ENCODE data around the gene REEP3.
"Not testable (repeated sequence)": the region's sequence is repeated elsewhere in the genome, so short reads cannot be mapped to it uniquely, and the experiment has no call there.

REEP3 gene

GRCh38 chr10:63653747-63654146 is 132.5 kb downstream of the REEP3 start:
- in situ Hi-C loops (cut with HindIII; ENCODE audit: low sequenced_read_pairs) = no loop called here

- in situ Hi-C loops (cut with HindIII; ENCODE audit: low sequenced_read_pairs) = no loop called here
Measured at GRCh38 chr10:63657761-63658160, 136.6 kb downstream of the REEP3 start.

- in situ Hi-C loops (cut with HindIII; ENCODE audit: low sequenced_read_pairs) = not testable (repeated sequence)
Measured at GRCh38 chr10:63660941-63661340, 139.7 kb downstream of the REEP3 start.

- in situ Hi-C loops (cut with HindIII; ENCODE audit: low sequenced_read_pairs) = no loop called here
Measured at GRCh38 chr10:63661347-63661746, 140.1 kb downstream of the REEP3 start.

DNA sequence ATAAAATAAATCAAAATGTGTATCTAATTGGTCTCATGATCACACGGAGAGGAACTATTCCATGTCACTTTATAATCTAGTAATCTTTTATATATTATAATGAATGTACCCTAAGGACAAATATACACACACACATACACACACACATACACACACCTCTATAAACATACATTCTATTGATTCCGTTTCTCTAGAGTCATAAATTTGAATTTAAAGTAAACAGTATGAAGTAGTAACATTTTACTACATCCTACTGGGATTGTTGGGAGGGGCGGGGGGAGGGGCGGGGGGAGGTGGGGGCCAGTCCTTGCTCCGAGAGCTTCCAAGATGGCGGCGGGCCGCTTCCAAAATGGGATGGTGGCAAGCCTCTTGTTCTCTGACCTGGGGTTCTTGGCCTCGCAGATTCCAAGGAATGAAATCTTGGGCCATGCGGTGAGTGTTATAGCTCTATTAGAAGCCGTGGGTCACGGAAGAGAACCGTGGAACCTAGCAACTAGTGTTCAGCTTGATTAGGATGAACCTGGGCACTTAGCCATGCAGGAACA is 143.2 kb downstream of the REEP3 start:
- in situ Hi-C loops (cut with HindIII; ENCODE audit: low sequenced_read_pairs) = no loop called here

DNA sequence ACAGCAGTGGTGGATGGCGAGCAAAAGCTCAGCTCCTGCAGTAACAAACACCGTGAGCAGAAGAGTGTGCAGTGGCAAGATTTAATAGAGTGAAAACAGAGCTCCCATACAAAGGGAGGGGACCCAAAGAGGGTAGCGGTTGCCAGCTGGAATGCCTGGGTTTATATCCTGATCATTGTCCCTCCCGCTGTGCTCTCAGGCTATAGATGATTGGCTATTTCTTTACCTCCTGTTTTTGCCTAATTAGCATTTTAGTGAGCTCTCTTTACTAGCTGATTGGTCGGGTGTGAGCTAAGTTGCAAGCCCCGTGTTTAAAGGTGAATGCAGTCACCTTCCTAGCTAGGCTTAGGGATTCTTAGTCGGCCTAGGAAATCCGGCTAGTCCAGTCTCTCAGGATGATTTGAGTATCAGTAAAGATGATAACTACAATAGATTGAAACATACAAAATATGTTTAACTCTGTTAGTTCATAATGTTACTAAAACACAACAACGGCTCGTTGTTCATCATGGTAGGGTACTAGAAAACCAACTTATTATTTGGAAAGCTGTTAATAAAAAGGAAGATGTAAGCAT is 143.9 kb downstream of the REEP3 start:
- in situ Hi-C loops (cut with HindIII; ENCODE audit: low sequenced_read_pairs) = not testable (repeated sequence)

DNA sequence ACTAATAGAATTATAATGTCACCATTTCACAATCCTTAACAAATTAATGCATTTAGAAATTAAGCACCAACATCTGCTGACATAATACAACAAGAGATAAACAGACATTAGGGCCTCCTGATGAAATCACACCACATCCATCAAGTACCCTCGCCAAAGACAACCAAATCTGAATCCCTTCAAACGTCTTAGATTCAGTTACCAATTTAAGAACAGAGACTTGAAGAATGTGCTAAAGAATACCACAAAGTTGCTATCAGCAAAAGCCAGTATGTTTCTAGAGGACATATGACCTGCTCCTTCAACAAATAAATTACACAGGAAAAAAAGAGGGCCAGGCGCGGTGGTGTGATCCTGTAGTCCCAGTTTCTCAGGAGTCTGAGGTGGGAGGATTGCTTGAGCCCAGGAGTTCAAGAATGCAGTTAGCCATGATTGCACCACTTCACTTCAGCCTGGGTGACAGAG is 144.5 kb downstream of the REEP3 start:
- in situ Hi-C loops (cut with HindIII; ENCODE audit: low sequenced_read_pairs) = no loop called here

DNA sequence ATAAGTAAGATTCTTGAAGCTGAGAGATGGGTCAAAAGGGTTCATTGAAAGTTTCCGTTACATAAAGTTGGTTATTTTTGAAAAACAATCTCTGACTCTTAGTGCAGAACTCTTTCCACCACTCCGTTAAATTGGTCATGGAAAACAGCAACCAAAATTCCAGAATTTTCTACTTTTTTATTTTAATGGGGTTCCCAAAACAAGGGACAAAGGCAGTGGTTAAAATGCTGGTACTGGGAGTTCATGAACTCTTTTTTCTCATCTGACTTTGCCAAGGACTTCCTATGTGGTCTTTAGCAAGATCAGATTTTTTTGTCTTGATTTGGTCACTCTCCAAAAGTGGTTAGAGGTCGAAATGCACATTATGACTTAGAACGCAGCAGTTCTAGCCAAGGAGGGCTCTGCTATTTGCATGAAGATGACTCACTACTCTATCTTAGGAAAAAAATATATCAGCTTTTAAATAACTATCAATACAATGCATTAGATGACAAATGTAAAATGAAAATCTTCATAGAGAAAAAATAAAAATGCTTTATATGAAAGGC is 145.7 kb downstream of the REEP3 start:
- in situ Hi-C loops (cut with HindIII; ENCODE audit: low sequenced_read_pairs) = no loop called here

DNA sequence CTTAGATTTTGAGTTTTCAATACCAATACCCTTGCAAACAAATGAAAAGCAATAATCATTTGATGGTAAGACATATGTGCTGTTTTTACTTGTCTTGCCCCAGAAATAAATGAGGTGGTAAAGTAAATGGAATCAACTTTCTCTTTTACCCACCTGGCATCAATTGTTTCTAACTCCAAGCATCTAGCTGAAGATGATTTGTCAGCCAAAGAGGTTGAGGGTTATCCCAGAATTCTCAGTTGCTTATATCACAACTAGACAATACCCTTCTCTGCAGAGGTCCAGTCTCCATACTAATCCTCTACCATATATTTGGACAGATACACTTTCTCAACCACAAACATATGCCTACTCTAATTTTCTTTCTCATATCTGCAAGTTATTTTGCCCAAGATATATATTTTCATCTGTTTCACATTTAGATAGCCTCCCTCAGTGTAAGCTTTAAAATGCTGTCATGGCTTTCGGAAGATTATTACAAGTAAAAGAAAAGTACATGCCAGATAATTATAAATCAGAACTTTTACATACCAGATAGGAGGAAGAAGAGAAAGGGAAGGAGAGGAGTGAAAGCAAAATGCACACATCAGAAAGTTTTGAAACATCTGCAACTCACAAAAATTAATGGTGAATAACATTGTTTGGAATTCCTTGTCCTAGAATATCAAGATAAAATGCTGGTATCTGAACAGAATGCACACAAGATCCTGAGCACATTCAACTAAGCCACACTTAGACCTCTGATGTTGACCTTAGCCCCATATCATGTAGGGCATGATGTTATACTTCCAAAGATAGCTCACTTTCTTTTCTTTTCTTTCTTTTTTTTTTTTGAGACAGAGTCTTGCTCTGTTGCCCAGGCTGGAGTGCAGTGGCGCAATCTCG is 146.6 kb downstream of the REEP3 start:
- in situ Hi-C loops (cut with HindIII; ENCODE audit: low sequenced_read_pairs) = no loop called here

GRCh38 chr10:63670291-63670898 is 149.2 kb downstream of the REEP3 start:
- in situ Hi-C loops (cut with HindIII; ENCODE audit: low sequenced_read_pairs) = no loop called here

DNA sequence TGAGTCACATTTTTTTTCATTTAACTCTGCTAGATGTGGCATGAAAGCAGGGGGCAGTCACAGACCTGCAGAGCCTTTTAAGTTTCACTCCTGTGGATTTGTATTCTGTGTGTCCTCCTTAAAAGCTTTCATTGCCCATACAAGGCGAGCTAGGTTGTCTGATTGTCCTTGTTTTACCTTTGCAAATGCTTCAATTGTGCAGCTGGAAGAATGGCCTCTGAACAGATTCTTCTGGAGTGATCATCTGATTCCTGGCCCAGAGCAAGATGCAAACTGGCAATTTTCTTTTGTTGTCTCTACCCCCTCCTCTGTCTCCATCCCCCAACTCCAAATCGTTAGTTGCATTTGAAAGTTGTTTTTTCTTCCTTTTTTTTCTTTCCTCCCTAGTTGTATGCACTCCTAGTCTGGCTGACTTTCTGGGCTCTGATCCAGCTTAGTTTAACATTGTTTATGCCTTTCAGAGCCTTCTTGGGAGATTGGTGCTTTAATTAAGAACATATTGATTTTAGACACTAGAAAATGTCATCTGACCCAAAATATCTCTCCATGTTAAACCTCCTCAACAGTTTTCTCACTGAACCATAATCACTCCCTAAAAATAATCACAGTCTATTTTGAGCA is 150.2 kb downstream of the REEP3 start:
- in situ Hi-C loops (cut with HindIII; ENCODE audit: low sequenced_read_pairs) = no loop called here

GRCh38 chr10:63672491-63672890 is 151.3 kb downstream of the REEP3 start:
- in situ Hi-C loops (cut with HindIII; ENCODE audit: low sequenced_read_pairs) = no loop called here

GRCh38 chr10:63673246-63673645 is 152.0 kb downstream of the REEP3 start:
- in situ Hi-C loops (cut with HindIII; ENCODE audit: low sequenced_read_pairs) = no loop called here

DNA sequence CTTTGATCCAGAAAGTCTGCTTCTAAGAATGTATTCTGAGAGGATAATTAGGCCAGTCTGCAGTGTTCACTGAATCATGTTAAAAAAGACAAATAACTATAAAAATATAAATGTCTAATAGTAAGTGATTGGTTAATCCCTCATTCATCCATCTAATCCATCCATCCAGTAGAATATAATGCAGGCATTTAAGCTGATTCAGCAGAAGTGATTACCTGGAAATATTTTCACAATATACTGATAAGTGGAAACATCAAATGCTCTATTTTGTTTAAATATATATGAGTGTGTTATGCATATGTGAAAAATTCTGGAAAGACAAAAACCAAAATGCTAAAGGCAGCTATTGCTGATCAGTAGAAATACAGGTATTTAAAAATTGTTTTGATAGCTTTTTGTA is 152.6 kb downstream of the REEP3 start:
- in situ Hi-C loops (cut with HindIII; ENCODE audit: low sequenced_read_pairs) = no loop called here
